ENCODE results near the gene RFTN1. TPM values are rescaled to one million over a fixed set of nuclear protein-coding genes. Genes with fewer than 3 reads are reported as not detected.

Gene RFTN1
- total and polyA plus RNA-seq, 2 donors from 2014 or later = 15.3 to 34.1 TPM

- intact Hi-C loops (cut with DNase I) = no loop called here
- Histone ChIP-seq H3K4me1 (ENCODE audit: control insufficient read depth in 2 of 3, insufficient read depth in 2 of 3, low read depth in 1 of 3, low read length in 3 of 3) (no peaks in the 10 kb centered on the region), H3K9ac (ENCODE audit: low read length in 3 of 3) (no peak overlapping the region), H3K27me3 (ENCODE audit: control insufficient read depth, insufficient read depth, low read length) (no peaks in the 10 kb centered on the region), H3K9me3 (ENCODE audit: control insufficient read depth in 2 of 3, insufficient read depth in 1 of 3, low read length in 3 of 3) (no peaks in the 10 kb centered on the region), H3K36me3 (ENCODE audit: control insufficient read depth in 2 of 3, insufficient read depth in 3 of 3, low read length in 3 of 3) (no peaks in the 10 kb centered on the region), H3K4me3 (ENCODE audit: low read length in 3 of 3) (no peak overlapping the region), H3K27ac (ENCODE audit: low read depth in 2 of 2, low read length in 2 of 2) (no peak overlapping the region)
- TF ChIP-seq CTCF (IDR thresholded peaks at IDR 0.05; ENCODE audit: borderline replicate concordance, extremely low read depth, insufficient read depth) = no peak
- no peak for DNase-seq
- no peak for FAIRE-seq
Measured at GRCh38 chr3:16461463-16462245, 51.8 kb downstream of the RFTN1 start.

- H3K27me3 ChIP-seq (ENCODE audit: control insufficient read depth, insufficient read depth, low read length) = no peaks in the 10 kb centered on the region
- H3K9ac ChIP-seq (ENCODE audit: low read length in 3 of 3) = no peak overlapping the region
- no peaks in the 10 kb centered on the region for H3K9me3 ChIP-seq (ENCODE audit: control insufficient read depth in 2 of 3, insufficient read depth in 1 of 3, low read length in 3 of 3)
- DNase-seq = no peak
- no peak for FAIRE-seq
- TF ChIP-seq CTCF (IDR thresholded peaks at IDR 0.05; ENCODE audit: borderline replicate concordance, extremely low read depth, insufficient read depth) = no peak
- H3K27ac ChIP-seq (ENCODE audit: low read depth in 2 of 2, low read length in 2 of 2) = no peak overlapping the region
- H3K4me1 ChIP-seq (ENCODE audit: control insufficient read depth in 2 of 3, insufficient read depth in 2 of 3, low read depth in 1 of 3, low read length in 3 of 3) = no peaks in the 10 kb centered on the region
- H3K4me3 ChIP-seq (ENCODE audit: low read length in 3 of 3) = no peak overlapping the region
- intact Hi-C loops (cut with DNase I) = no loop called here
- no peaks in the 10 kb centered on the region for H3K36me3 ChIP-seq (ENCODE audit: control insufficient read depth in 2 of 3, insufficient read depth in 3 of 3, low read length in 3 of 3)
Measured at GRCh38 chr3:16460886-16461285, 52.6 kb downstream of the RFTN1 start.

DNA sequence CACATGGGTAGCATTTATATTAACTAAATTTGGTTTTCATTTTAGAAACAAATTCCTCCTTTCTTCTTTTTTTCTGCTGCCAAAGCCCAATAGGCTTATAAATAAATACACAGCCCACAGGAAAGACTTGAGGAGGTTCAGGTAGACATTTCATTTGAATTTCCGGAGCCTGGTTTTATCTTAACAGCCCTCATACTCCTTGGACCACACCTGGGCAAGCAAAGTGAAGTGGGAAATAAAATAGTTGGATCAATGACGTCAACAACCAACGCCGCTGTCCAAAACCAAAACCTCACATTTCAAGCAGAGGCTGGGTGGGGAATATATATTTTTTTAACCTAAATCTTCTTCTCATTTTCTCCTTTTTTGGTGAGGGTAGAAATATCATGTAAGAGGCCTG is 53.2 kb downstream of the RFTN1 start:
- H3K4me1 ChIP-seq (ENCODE audit: control insufficient read depth in 2 of 3, insufficient read depth in 2 of 3, low read depth in 1 of 3, low read length in 3 of 3) = no peaks in the 10 kb centered on the region
- H3K4me3 ChIP-seq (ENCODE audit: low read length in 3 of 3) = no peak overlapping the region
- no peak for TF ChIP-seq CTCF (IDR thresholded peaks at IDR 0.05; ENCODE audit: borderline replicate concordance, extremely low read depth, insufficient read depth)
- H3K9me3 ChIP-seq (ENCODE audit: control insufficient read depth in 2 of 3, insufficient read depth in 1 of 3, low read length in 3 of 3) = no peaks in the 10 kb centered on the region
- H3K27ac ChIP-seq (ENCODE audit: low read depth in 2 of 2, low read length in 2 of 2) = no peak overlapping the region
- no peaks in the 10 kb centered on the region for H3K36me3 ChIP-seq (ENCODE audit: control insufficient read depth in 2 of 3, insufficient read depth in 3 of 3, low read length in 3 of 3)
- intact Hi-C loops (cut with DNase I) = no loop called here
- FAIRE-seq = no peak
- H3K9ac ChIP-seq (ENCODE audit: low read length in 3 of 3) = no peak overlapping the region
- H3K27me3 ChIP-seq (ENCODE audit: control insufficient read depth, insufficient read depth, low read length) = no peaks in the 10 kb centered on the region
- DNase-seq = no peak
